Activated CD4-positive, alpha-beta T cell treated with anti-CD3 and anti-CD28 coated beads, Interleukin-2, Interleukin-6, amounts not matched to agents 100 ng/mL and 50 ng/mL, durations not matched to agents 16 hours and 8 hours (primary cell): Measurements from ENCODE around the gene TEN1.
"Not testable (repeated sequence)": the region's sequence is repeated elsewhere in the genome, so short reads cannot be mapped to it uniquely, and the experiment has no call there.

Experiments used
- DNase-seq: peaks from one replicate; pipeline ENCODE4 v3.0.0-alpha.2; 2020

Gene TEN1

DNA sequence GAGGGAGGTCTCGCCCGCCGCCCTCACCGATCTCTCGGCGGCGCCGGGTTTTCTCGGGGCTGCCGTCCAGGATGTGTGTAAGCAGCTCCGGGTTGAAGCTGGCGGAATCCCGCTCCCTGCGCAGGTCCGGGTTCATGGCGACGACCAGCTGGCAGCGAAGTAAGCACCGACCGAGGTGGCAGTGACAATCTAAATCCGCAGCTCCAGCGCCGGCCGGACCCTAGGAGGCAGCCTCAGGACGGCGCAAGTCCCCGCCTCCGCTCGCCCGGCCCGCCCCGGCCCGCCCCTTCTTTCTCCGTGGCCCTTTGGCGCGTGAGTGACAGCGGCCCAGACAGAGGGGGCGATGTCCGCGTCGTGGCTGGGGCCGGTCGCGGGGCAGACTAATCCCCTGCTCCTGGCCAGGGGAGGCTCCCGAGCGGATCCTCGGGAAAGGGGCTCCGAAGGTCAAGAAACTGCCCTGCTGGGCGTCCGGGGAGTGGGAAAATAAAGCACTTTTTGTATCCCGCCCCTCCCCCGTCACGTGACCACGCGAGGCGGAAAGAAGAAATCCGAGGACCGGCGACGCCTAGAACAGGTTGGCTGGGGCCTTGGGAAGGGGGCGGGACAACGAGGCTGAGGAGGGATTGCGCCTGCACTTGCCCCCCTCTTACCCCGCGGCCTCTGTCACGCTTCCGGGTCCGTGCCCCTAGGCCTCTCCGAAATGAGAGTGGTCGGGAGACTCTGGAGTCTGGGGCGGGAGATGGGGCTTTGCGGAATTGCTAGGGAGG lies at the start of gene TEN1, which contains the start of gene ACOX1:
Gene TEN1 (plus strand): TSS at position 303 of the 767 bp plus-strand sequence. CDS start 6,953 bp downstream, outside the sequence.
Gene ACOX1 (minus strand): TSS at position 229 of the 767 bp plus-strand sequence. CDS start 93 bp downstream, at position 136.
- peak; percentile 97 for DNase-seq

DNA sequence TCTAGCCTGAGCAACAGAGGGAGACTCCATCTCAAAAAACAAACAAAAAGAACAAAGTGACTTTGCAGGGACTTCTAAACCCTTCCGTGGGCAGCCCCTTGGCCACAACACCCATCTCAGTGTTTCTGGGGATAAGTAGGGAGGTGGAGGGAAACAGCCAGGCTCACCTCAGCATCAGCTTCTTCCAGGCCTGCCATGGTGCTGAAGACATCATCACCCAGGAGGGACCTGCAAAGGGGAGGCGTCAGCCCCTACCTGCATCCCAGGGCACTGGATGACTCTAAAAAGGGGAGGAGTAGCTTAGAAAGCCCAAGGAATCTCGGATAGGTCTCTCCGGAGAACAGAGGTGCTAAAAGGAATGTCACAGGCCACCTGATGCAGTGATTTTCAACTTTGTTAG lies 48.0 kb upstream of the TEN1 start:
- no peak for DNase-seq

DNA sequence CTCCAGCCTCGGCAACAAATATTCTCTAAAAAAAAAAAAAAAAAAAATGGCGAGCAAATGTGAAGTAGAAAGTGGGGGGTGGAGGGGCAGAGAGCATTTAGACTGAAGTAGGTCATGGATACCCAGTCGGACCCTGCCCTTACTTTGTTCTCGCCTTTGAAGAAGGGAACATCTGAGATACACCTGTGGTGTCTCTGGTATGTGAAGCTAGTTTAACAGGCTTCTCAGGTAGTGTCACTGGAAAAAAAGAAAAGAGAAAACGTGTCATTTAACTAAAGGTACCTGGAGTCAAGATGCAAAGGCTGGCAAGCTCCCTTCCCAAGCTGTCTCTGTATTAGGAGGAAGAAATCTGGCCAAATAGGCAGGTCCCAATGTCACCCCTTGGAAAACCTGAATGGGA lies 46.2 kb upstream of the TEN1 start:
- DNase-seq: no peak

DNA sequence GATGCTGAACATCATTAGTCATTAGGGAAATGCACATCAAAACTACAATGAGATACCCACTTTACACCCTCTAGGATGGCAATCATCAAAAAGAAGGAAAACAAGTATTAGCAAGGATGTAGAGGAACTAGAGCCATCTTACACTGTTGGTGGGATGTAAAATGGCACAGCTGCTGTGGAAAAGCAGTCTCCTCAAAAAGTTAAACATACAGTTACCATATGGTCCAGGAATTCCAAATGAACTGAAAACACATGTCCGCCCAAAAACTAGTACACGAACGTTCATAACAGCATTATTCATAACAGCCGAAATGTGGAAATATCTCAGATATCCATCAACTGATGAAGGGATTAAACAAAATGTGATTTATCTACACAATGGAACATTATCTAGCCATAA lies 45.2 kb upstream of the TEN1 start:
- DNase-seq: no peak

DNA sequence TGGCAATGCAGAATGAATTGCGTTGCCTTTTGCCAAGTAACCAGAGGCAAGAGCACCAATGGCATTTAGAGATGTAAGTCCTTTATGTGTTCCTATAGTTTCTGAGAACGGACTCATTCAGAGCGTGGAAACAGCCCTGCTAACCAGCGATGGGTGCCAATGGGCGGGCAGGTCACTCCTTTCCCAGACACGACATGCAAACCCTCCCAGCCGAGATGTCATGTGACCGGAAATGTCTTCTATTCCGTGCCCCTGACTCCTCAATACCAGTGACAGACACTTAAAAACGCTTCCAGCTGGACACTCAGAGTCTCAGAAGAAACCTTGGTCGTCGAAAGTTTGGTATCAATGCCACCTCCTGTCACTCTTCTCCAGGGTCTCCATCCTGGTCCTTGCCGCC lies 41.4 kb upstream of the TEN1 start:
- no peak for DNase-seq

GRCh38 chr17:75940727-75941441 lies 38.2 kb upstream of the TEN1 start, which contains the start of gene FBF1:
TSS of gene FBF1 (minus strand) at chr17:75941042. CDS start at chr17:75938149, 2,893 bp downstream.
- DNase-seq: peak; percentile 96

- no peak for DNase-seq
Measured at GRCh38 chr17:75941442-75941819, 37.6 kb upstream of the TEN1 start.

GRCh38 chr17:75942473-75942872 lies 36.6 kb upstream of the TEN1 start:
- DNase-seq: no peak

GRCh38 chr17:75943491-75943890 lies 35.5 kb upstream of the TEN1 start:
- no peak for DNase-seq

GRCh38 chr17:75945211-75945610 lies 33.8 kb upstream of the TEN1 start:
- no peak for DNase-seq

GRCh38 chr17:75950421-75950820 lies 28.6 kb upstream of the TEN1 start:
- no peak for DNase-seq

DNA sequence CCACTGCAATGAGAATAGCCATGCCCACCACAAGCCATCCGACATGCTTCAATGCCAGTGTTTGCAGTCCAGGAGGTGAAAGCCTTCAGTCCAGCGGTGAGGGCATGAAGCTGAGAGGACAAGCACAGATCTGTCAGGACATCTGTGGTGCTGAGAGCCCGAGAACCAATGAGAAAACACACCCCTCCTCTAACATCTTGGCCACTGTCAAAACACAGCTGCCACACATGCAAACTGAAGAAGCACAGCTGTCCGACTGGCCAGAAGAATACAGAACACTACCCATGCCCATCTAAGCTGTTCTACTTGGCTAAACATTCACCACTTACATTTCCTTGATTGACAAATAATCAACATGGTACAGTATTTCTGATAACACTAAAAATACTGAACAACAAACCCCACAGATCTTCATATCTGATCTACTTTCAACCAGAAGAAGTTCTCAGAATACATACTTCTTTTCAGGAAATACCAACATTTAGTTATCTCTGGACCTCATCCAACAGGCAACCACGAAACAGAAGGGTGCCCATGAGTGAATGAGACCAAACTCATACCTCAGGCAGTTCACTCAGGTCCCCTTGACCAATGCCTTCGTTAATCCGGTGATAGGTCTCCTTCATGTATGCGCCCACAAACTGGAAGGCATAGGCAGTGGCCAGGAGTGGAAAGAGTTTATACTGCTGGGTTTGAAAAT lies 28.0 kb upstream of the TEN1 start:
- no peak for DNase-seq

DNA sequence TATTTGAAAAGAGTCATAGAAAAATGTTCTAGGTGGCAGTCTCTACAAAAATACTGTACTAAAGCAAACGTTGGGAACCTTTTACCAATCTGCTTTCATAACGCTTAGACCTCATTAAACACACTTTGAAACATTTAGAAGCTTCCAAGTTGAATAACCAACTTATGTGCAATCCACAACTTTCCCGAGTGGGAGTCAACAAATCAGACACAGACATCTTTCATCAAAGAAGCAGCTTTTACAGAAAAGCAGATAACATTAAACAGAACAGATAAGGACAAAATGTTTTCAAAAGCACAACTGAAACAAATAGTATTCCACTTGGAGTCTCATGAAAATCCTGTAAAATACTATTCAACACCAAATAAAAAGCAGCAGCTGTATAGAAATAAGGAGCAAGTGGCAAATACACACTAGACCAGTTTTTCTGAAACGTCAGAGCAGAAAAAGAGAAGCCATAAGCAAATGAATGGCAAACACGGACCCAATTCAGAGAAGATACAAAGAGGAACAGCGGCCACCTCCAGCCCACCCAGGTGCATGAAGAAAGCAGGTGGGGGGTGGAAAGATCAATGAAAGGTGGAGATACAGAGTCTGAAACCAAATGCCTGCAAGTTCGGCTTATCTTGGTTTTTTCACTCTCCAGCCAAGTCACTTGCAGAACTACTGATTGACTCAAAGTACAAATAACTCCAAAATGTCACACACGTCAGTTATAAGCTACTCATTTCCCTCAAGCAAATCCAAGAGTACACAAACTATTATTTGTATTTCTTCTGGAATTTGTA lies 19.8 kb upstream of the TEN1 start:
- DNase-seq: no peak

DNA sequence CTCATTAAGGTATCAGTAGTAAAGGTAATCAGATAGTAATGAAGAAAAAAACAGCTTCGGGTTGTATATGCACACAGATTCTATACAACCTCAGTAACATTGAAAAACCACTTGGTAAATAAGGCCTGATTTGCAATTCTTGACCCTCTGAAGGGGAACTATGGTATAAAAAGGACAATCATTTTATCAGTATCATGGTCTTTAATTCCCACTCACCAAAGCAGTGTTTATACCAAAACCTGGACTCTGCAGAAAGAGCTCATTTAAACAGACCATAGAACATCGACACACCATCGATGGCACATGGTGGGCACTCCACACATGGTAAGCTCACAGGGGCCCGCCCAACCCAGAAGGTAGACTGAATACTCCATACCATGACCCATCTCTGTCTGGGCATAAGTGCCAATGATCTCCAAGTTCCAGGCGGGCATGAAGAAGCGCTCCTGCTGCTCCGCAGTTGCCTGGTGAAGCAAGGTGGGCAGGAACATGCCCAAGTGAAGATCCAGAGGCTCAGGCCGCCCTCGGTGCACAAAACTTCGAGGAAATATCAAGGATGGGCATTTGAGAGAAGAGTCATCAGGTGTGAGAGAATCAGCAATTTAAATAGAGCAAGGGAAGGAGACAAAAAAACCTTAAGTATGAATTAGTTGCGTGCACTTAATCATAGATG lies 19.1 kb upstream of the TEN1 start:
- no peak for DNase-seq

DNA sequence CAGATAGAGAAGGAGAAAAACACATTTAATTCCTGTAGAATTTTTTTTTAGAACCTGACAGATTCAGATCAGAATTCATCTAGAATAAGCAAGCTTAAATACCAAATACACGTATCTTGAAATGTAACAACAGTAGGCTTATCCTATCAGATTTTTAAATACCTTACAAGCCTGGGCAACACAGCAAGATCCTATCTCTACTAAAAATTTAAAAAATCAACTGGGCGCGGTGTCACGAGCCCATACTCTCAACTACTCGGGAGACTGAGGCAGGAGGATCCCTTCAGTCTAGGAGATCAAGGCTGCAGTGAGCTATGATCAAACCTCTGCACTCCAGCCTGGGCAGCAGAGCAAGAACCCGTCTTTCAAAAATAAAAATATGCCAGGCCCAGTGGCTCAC lies 13.6 kb upstream of the TEN1 start:
- no peak for DNase-seq

DNA sequence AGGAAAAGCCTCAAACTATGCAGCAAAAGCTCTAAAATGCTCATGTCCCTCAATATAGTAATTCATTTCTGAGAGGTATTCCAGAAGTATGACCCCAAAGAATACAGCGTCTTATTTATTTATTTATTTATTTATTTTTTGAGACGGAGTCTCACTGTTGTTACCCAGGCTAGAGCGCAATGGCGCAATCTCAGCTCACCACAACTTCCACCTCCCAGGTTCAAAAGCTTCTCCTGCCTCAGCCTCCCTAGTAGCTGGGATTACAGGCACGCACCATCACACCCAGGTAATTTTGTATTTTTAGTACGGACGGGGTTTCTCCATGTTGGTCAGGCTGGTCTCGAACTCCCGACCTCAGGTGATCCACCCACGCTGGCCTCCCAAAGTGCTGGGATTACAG lies 10.0 kb upstream of the TEN1 start:
- not testable (repeated sequence) for DNase-seq

DNA sequence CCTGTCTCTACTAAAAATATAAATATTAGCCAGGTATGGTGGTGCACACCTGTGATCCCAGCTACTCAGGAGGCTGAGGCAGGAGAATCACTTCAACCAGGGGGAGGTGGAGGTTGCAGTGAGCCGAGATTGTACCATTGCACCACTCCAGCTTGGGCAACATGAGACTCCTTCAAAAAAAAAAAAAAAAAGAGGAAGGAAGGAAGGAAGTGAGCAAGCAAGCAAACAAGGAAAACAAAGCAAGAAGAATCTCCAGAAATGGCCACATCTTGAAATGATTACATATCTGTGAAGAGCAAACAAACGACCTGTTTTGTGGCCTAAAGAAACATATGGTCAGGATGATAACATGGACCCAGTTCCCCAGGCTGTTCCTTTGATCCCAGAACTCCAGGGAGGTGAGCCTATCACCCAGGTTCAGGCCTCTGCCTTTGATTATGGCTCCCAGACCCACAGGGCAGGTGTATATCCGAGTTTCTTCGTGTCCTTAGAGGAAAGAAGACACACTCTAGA lies 9.0 kb upstream of the TEN1 start:
- no peak for DNase-seq

GRCh38 chr17:75970626-75971025 lies 8.4 kb upstream of the TEN1 start:
- no peak for DNase-seq

- DNase-seq: not testable (repeated sequence)
Measured at GRCh38 chr17:75975187-75975586, 3.9 kb upstream of the TEN1 start.

- no peak for DNase-seq
Measured at GRCh38 chr17:75975757-75976174, 3.3 kb upstream of the TEN1 start.

GRCh38 chr17:75976175-75976848 lies 2.7 kb upstream of the TEN1 start:
- DNase-seq: no peak
